Fibroblast of lung (primary cell): ENCODE data around the gene REV1. TPM values are rescaled to one million over a fixed set of nuclear protein-coding genes. Genes with fewer than 3 reads are reported as not detected.
A peak's percentile ranks its signal among the peaks of the same experiment; 100 is the strongest.

ENCODE experiments used
- DNase-seq, 2 donors: peaks; one replicate each; pipeline versions ENCODE4 v3.0.0 to v3.0.0-alpha.2; 2010; ENCODE audit warnings: low read depth in 2 of 2
- H2AFZ ChIP-seq: 2 replicates; pipeline ENCODE4 v1.5.1; 2012; ENCODE audit warnings: low read length, control low read depth, inconsistent platforms
- H3K27ac ChIP-seq: 2 replicates; pipeline ENCODE4 v1.5.1; 2011; ENCODE audit warnings: low read length, control low read depth; ENCODE audit not compliant: insufficient read depth
- H3K27me3 ChIP-seq: 2 replicates; pipeline ENCODE4 v1.5.1; 2011; ENCODE audit warnings: mild to moderate bottlenecking, low read length; ENCODE audit not compliant: control insufficient read depth, insufficient read depth
- H3K36me3 ChIP-seq: 2 replicates; pipeline ENCODE4 v1.5.1; 2011; ENCODE audit warnings: low read length; ENCODE audit not compliant: control insufficient read depth, insufficient read depth
- H3K4me1 ChIP-seq: 2 replicates; pipeline ENCODE4 v1.5.1; 2011; ENCODE audit warnings: low read length; ENCODE audit not compliant: control insufficient read depth, insufficient read depth; ENCODE audit errors: extremely low read depth
- H3K4me2 ChIP-seq: 2 replicates; pipeline ENCODE4 v1.5.1; 2011; ENCODE audit warnings: low read length, control low read depth; ENCODE audit not compliant: insufficient read depth; ENCODE audit errors: extremely low read depth
- H3K4me3 ChIP-seq, 4 experiments: fragments of 200-600 bp in 1 of 4; sonication (generic) in 1 of 4; replicated peaks in 1 of 4; 2 replicates each; pipeline ENCODE4 v1.5.1; 2011 to 2016; ENCODE audit warnings: low read length in 4 of 4, low read depth in 3 of 4, mild to moderate bottlenecking in 3 of 4, control low read depth in 2 of 4, inconsistent platforms in 1 of 4, mixed read lengths in 1 of 4; ENCODE audit not compliant: insufficient read depth in 1 of 4; ENCODE audit errors: control extremely low read depth in 1 of 4
- H3K79me2 ChIP-seq: 2 replicates; pipeline ENCODE4 v1.5.1; 2012; ENCODE audit warnings: mild to moderate bottlenecking, low read length, inconsistent platforms; ENCODE audit not compliant: control insufficient read depth, insufficient read depth
- H3K9ac ChIP-seq: 2 replicates; pipeline ENCODE4 v1.5.1; 2011; ENCODE audit warnings: mild to moderate bottlenecking, low read length, control low read depth; ENCODE audit not compliant: insufficient read depth
- H3K9me3 ChIP-seq: 2 replicates; pipeline ENCODE4 v1.5.1; 2012; ENCODE audit warnings: low read depth, low read length; ENCODE audit not compliant: control insufficient read depth, insufficient read depth
- H4K20me1 ChIP-seq: 2 replicates; pipeline ENCODE4 v1.5.1; 2011; ENCODE audit warnings: low read length; ENCODE audit not compliant: control insufficient read depth, insufficient read depth; ENCODE audit errors: extremely low read depth
- EZH2 ChIP-seq: IDR thresholded peaks from 2 replicates; pipeline ENCODE4 v1.5.1; 2012; ENCODE audit warnings: low read length, control low read depth, mild to moderate bottlenecking; ENCODE audit errors: missing control alignments
- polyA plus RNA-seq, 2 donors: library from polyadenylated mRNA; depleted of rRNA in 1 of 2; stranded (reverse) in 1 of 2; unstranded in 1 of 2; fragments of >200 nt; gene quantifications; 2 replicates each; pipeline ENCODE4 v1.2.1, GENCODE V29; 2011 to 2012; ENCODE audit warnings: missing spikeins in 1 of 2
- total RNA-seq: library from RNA; depleted of rRNA; stranded (reverse); fragments of >200 nt; gene quantifications from 2 replicates; pipeline ENCODE4 v1.2.1, GENCODE V29; 2014
- TF ChIP-seq, protein P1 (sequence below), 2 donors: IDR thresholded peaks in 1 of 2; conservative IDR thresholded peaks in 1 of 2; 1 replicate in 1 of 2; 2 replicates in 1 of 2; pipeline ENCODE4 v1.5.1; 2011 to 2012; ENCODE audit warnings: low read length in 2 of 2, control low read depth in 1 of 2, inconsistent platforms in 1 of 2, low read depth in 1 of 2, mild to moderate bottlenecking in 1 of 2

REV1 gene
- total and polyA plus RNA-seq, 2 donors (not counting 1 experiment from before 2014, with no cell fraction given): 19.3 to 39.3 TPM

DNA sequence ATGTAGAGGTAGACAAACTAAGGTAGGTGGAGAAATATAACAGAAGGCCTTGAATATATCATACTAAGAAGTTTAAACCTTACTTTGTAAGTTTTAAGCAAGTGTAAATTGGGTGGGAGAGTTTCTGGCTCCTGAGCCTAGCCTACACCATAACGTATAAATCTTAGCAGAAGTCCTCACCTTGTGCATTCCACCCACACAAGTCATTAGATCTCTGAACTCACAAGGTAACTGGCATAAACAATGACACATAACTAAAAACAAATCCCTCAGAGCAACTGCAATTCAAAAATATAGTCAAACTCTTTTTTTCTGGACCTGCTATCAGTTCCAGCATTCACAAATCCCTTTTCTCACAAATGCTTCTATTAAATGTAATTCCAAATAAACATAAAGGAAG, 9.4 kb downstream of the REV1 start:
- Histone ChIP-seq H3K27ac (no peak overlapping the region), H3K36me3 (no peaks in the 10 kb centered on the region), H3K9ac (no peak overlapping the region), H3K4me2 (no peak overlapping the region), H3K4me3 (no peak overlapping the region), H4K20me1 (no peaks in the 10 kb centered on the region), H3K27me3 (no peaks in the 10 kb centered on the region), H2AFZ (no peak overlapping the region), H3K79me2 (peaks cover 85% of the 10 kb centered on the region), H3K9me3 (no peaks in the 10 kb centered on the region), H3K4me1 (peaks cover 2% of the 10 kb centered on the region)
- TF ChIP-seq, protein P1, sequence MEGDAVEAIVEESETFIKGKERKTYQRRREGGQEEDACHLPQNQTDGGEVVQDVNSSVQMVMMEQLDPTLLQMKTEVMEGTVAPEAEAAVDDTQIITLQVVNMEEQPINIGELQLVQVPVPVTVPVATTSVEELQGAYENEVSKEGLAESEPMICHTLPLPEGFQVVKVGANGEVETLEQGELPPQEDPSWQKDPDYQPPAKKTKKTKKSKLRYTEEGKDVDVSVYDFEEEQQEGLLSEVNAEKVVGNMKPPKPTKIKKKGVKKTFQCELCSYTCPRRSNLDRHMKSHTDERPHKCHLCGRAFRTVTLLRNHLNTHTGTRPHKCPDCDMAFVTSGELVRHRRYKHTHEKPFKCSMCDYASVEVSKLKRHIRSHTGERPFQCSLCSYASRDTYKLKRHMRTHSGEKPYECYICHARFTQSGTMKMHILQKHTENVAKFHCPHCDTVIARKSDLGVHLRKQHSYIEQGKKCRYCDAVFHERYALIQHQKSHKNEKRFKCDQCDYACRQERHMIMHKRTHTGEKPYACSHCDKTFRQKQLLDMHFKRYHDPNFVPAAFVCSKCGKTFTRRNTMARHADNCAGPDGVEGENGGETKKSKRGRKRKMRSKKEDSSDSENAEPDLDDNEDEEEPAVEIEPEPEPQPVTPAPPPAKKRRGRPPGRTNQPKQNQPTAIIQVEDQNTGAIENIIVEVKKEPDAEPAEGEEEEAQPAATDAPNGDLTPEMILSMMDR (conservative IDR thresholded peaks at IDR 0.05 in 1 of 2, IDR thresholded peaks at IDR 0.05 in 1 of 2; ENCODE audit: low read depth in 1 of 2, low read length in 2 of 2): no peak
- no peak for TF ChIP-seq EZH2
- DNase-seq: peak in 1 of 2 donors; percentile 41

DNA sequence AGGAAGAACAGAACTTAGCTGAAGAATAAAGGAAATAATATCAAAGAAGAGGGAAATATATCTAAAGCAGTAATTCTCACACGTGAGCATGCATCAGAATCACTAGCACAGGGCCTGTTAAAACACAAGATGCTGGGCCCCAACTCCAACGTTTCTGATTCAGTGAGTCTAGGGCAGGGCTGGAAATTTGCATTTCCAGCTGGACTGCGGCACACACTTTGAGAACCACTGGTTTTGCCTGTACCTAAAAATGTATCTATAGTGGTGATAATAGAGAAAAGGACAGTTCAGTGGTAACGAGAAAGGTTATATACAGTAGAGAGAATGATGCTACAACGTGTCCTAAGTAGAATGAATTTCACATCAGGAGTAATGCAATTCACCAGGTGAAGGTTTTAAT, 11.2 kb downstream of the REV1 start:
- Histone ChIP-seq H3K9me3 (no peaks in the 10 kb centered on the region), H3K36me3 (no peaks in the 10 kb centered on the region), H3K27ac (no peak overlapping the region), H2AFZ (no peak overlapping the region), H3K27me3 (no peaks in the 10 kb centered on the region), H3K4me2 (no peak overlapping the region), H4K20me1 (no peaks in the 10 kb centered on the region), H3K4me3 (no peak overlapping the region), H3K79me2 (peaks cover 82% of the 10 kb centered on the region), H3K4me1 (peaks cover 5% of the 10 kb centered on the region), H3K9ac (no peak overlapping the region)
- no peak for DNase-seq
- TF ChIP-seq, protein P1 (conservative IDR thresholded peaks at IDR 0.05 in 1 of 2, IDR thresholded peaks at IDR 0.05 in 1 of 2; ENCODE audit: low read depth in 1 of 2, low read length in 2 of 2): no peak
- no peak for TF ChIP-seq EZH2

DNA sequence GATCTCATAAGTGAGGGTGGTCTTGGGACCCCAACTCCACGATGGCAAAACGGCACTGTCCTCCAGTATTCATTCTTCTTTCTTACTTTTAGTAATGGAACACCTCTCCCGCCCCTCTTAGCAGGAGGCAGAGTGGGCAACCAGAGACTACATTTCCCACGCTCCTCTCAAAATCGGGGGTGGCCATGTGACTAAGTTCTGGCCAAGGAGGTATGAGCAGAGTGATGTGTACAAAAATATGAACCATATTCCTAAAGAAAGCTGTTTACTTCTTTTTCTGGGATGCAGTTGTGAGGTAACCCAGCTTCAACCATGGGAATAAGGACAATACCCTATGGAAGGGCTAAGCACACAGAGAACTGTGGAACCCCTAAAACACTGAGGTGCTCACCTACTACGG, 12.8 kb downstream of the REV1 start:
- no peak for TF ChIP-seq EZH2
- TF ChIP-seq, protein P1 (conservative IDR thresholded peaks at IDR 0.05 in 1 of 2, IDR thresholded peaks at IDR 0.05 in 1 of 2; ENCODE audit: low read depth in 1 of 2, low read length in 2 of 2): no peak
- Histone ChIP-seq H3K4me1 (peaks cover 5% of the 10 kb centered on the region), H3K9me3 (no peaks in the 10 kb centered on the region)

More for the DNA sequence above, 12.8 kb downstream of the REV1 start:
- Histone ChIP-seq H4K20me1 (no peaks in the 10 kb centered on the region), H3K9ac (no peak overlapping the region), H3K36me3 (no peaks in the 10 kb centered on the region), H3K4me3 (no peak overlapping the region), H3K27me3 (no peaks in the 10 kb centered on the region), H3K4me2 (no peak overlapping the region), H3K27ac (no peak overlapping the region), H3K79me2 (peaks cover 77% of the 10 kb centered on the region), H2AFZ (no peak overlapping the region)
- DNase-seq: no peak
